HG02970 (cell line): ENCODE results near the gene C19orf25.

ENCODE experiments used
- ATAC-seq: cut with Tn5 transposase; IDR thresholded peaks from one replicate; pipeline ENCODE4 v1.9.1; 2021; ENCODE audit warnings: mild to moderate bottlenecking, moderate library complexity, moderate number of reproducible peaks; ENCODE audit not compliant: unreplicated experiment, low FRiP score

Gene C19orf25

GRCh38 chr19:1467490-1468273 lies 11.3 kb downstream of the C19orf25 start:
- no peak for ATAC-seq

- no peak for ATAC-seq
Observed at GRCh38 chr19:1467215-1467489, 11.9 kb downstream of the C19orf25 start.

- no peak for ATAC-seq
Observed at GRCh38 chr19:1466461-1467214, 12.4 kb downstream of the C19orf25 start.

GRCh38 chr19:1466018-1466460 lies 13.0 kb downstream of the C19orf25 start:
- ATAC-seq: no peak

- ATAC-seq: no peak
Observed at GRCh38 chr19:1465191-1466016, 13.6 kb downstream of the C19orf25 start.

- no peak for ATAC-seq
Observed at GRCh38 chr19:1461862-1462261, 17.2 kb downstream of the C19orf25 start.

GRCh38 chr19:1460033-1460995 lies 18.7 kb downstream of the C19orf25 start:
- no peak for ATAC-seq

- no peak for ATAC-seq
Observed at GRCh38 chr19:1459479-1459878, 19.5 kb downstream of the C19orf25 start.

GRCh38 chr19:1457892-1458291 lies 21.1 kb downstream of the C19orf25 start:
- ATAC-seq: no peak

GRCh38 chr19:1457031-1457739 lies 21.8 kb downstream of the C19orf25 start:
- no peak for ATAC-seq

GRCh38 chr19:1456121-1456900 lies 22.7 kb downstream of the C19orf25 start:
- no peak for ATAC-seq

GRCh38 chr19:1455336-1456120 lies 23.5 kb downstream of the C19orf25 start:
- ATAC-seq: no peak

- no peak for ATAC-seq
Observed at GRCh38 chr19:1455002-1455335, 24.0 kb downstream of the C19orf25 start.

GRCh38 chr19:1453525-1454364 lies 25.3 kb downstream of the C19orf25 start:
- ATAC-seq: no peak

- no peak for ATAC-seq
Observed at GRCh38 chr19:1452802-1453524, 26.1 kb downstream of the C19orf25 start.
